Heart left ventricle (tissue), 13 donors: ENCODE data around the gene IGFBP5.

Source experiments
- POLR2A ChIP-seq, 2 donors: fragments of 450-650 bp; IDR thresholded peaks; one replicate each; pipeline ENCODE4 v1.6.1; 2017; ENCODE audit warnings: antibody characterized with exemption in 2 of 2, mild to moderate bottlenecking in 2 of 2, moderate library complexity in 2 of 2
- TF ChIP-seq, protein P1 (sequence below), 12 donors: fragments of 200-600 bp; sonication (generic) in 4 of 12; IDR thresholded peaks; one replicate each; pipeline versions ENCODE4 v1.5.0 to v1.8.0; 2018 to 2022; ENCODE audit warnings: antibody characterized with exemption in 12 of 12, mild to moderate bottlenecking in 5 of 12
- donor health status: ischemic (EF 13 %, LVEDD 7.1; RV severe dilation, severe dysfunction).
- donor health status: DM: no; HTN: yes; CAD: no.
- donor health status: DM: no; HTN: no; CAD: no.
- donor health status: ischemic (EF 25% LVEDD 6.9; RV normal size, moderate dysfunction).
- donor health status: ischemic (EF 25% LVEDD 5.7; RV mildly dilated, moderate dysfunction).
- donor health status: ischemic (EF 35%, LVEDD 5.7; RV mildly dilated, moderate dysfunction).
- donor health status: nonischemic (EF 11% LVEDD 7.7; RV severe dilation, severe dysfunction).
- donor health status: DM: yes; HTN: yes; CAD: no.
- donor health status: PGD.
- donor health status: ischemic (EF 29% LVEDD 5.4; RV normal size, mild dysfunction).
- donor health status: nonischemic (EF 23%, LVEDD 6.1; RV moderate dilation, normal function).

DNA sequence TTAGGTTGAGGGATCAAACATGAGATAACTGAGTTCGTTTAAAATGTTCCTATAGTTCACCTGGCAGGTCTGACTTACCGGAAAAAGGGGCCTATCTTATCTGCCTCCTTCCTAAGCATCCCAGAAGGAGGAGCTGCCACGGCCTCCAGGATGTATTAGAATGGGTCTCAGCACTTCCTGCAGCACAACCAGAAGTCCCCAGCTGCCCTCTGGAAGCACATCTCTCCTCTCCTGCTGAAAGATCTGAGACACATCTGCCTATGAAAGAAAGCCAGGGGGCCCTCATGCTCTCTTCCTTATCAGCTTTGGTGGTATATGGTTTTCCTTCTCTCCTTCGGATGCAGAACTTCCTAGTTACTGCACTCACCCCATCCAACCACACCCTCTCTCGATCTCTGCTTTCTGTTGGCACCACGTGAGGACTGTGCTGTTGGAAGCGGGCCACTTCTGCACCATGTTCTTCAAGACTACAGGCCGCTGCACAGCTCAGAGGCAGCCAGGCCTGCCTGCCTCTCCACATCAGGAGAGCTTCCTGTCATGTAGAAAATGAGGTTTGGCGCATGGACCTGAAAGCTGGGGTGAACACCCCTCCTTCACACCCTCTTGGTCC lies 6.5 kb downstream of the IGFBP5 start:
- TF ChIP-seq, protein P1, sequence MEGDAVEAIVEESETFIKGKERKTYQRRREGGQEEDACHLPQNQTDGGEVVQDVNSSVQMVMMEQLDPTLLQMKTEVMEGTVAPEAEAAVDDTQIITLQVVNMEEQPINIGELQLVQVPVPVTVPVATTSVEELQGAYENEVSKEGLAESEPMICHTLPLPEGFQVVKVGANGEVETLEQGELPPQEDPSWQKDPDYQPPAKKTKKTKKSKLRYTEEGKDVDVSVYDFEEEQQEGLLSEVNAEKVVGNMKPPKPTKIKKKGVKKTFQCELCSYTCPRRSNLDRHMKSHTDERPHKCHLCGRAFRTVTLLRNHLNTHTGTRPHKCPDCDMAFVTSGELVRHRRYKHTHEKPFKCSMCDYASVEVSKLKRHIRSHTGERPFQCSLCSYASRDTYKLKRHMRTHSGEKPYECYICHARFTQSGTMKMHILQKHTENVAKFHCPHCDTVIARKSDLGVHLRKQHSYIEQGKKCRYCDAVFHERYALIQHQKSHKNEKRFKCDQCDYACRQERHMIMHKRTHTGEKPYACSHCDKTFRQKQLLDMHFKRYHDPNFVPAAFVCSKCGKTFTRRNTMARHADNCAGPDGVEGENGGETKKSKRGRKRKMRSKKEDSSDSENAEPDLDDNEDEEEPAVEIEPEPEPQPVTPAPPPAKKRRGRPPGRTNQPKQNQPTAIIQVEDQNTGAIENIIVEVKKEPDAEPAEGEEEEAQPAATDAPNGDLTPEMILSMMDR (IDR thresholded peaks at IDR 0.05) = no peak
- TF ChIP-seq POLR2A (IDR thresholded peaks at IDR 0.05) = no peak
